Amniotic epithelial cell (primary cell): ENCODE measurements around the gene MTG1.
A peak's percentile ranks its signal among the peaks of the same experiment; 100 is the strongest.

Source experiments
- DNase-seq: peaks from one replicate; pipeline ENCODE4 v3.0.0-alpha.2; 2010; ENCODE audit warnings: low read depth

MTG1 gene, protein sequence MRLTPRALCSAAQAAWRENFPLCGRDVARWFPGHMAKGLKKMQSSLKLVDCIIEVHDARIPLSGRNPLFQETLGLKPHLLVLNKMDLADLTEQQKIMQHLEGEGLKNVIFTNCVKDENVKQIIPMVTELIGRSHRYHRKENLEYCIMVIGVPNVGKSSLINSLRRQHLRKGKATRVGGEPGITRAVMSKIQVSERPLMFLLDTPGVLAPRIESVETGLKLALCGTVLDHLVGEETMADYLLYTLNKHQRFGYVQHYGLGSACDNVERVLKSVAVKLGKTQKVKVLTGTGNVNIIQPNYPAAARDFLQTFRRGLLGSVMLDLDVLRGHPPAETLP

DNA sequence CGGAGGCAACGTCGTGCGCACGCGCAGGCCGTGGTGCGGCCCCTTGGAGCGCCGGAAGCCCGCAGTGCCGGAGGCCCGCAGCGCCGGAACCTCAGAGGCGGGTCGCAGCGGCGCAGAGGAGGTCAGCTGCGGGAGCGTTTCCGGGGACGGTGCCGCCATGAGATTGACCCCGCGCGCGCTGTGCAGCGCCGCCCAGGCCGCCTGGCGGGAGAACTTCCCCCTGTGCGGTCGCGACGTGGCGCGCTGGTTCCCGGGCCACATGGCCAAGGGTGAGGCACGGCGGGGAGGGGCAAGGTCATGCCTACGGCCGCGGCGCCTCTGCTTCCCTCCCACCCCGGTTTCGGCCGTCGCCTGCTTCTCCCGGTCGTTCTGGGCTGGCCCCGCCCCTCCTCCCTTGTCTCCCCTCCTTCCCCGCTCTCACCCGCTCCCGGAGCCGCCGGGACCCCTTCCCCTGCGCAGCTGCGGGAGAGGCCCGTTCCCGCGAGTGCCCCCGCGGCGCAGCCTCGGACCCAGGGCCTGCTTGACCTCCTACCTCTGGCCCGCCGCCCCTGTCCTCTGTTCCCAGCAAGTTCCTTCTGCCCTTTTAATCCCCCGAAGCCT lies at the start of gene MTG1:
Gene MTG1, plus strand, starts transcription at position 94 of the 600 bp plus-strand sequence. Its CDS starts 64 bp downstream, at position 158.
- DNase-seq: peak; percentile 85

DNA sequence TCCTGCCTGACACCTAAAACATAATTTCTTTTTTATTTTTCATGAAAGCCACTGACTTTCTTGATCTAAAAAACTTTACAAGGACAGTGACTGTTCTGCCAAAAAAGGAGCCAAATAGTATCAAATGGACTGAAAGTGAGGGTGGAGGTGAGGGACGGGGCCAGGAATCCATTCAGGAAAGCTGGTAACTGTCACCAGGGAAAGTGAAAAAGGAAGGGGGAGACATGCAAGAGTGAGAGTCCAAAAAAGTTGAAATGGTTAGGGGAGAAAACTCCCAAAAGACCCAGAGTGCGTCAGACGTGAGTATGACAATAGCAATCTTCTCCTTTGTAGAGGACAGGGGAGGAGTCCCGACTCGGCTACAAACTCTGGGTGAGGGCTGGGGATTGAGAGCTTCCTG lies 49.7 kb upstream of the MTG1 start:
- no peak for DNase-seq

DNA sequence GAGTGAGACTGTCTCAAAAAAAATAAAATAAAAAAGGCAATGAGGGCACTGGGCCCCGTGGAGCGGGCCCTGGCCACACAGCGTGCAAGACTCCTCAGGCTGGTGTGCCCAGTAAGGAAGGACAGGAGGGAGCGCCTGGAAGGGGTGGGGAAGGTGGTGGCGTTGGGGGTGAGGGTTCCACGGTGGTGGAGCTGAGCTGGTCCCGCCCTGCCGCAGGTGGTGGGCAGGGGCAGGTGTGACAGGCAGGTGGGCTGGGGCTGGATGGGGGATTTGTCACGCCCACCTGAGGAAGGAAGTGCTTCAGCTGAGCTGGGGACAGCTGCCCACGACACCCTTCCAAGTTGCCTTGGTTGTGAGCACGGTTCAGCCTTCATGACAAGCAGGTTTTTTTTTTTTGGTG lies 47.5 kb upstream of the MTG1 start:
- DNase-seq: no peak

DNA sequence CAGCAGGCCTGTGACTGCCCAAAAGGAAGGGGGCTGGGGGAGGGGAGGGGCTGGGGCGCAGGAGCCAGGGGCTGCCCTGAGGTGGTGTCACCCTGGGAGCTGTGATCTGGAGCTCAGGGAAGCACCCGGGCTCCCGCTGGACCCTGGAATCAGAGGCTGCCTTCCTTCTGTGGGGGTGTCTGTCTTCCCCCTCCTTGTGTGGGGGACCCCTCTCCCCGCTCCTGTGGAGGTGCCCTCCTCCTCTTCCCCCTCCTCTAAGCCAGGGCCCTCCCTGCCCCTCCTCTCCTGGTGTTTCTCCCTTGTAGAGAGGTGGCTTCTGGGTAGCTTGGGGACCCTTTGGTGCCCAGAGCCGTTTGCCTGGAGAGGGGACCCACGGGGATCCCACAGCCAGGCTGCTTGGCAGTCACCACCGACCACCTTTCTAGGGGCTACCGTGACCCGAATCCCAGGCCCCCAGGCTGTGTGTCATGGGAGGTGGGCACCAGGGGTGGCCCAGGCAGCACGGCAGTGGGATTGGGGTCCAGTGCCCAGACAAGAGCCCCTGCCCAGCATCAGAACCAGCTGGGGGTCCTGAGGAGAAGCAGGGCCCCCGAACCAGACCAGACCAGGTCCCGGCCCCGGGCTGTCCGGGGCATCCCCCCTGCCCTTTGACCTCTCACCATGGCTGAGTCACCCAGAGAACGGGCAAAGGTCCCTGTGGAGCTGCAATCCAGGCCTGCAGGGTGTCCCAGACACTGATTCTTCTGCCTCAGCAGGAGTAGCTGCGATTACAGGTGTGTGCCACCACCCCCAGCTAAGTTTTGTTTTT lies 46.0 kb upstream of the MTG1 start:
- no peak for DNase-seq

DNA sequence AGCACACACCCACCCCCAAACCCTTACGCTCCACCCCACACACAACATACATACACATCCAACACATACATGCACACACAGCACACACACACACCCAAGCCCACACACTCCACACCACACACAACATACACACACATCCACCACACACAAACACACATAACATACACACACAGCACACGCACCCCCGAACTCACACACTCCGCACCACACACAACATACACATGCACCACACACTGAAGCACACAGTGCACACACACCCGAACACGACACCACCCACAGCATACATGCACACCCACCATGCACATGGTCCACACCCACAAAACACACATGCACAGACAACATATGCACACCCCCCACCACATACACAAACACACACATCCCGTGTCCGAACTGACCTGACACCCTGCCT lies 44.8 kb upstream of the MTG1 start:
- DNase-seq: no peak

DNA sequence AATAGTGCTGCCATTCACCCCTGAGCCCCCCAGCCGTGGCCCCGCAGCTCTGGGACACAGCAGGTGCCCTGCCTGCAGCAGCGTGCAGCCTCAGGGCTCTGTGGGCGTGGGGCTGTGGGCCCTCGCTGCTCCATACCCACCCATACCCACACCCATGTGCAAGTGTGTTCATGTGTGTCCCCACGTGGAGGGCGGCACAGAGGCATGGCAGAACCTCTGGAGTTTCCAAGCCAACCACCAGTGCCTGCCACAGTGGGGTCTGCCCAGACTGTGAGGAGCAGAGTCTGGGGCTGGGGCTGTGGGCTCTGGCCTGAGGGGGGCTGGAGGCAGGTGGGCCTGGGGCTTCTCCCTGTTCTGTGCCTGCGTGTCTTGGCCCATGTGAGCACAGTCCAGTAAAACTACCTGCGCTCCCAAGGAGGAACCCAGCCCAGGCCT lies 44.4 kb upstream of the MTG1 start:
- no peak for DNase-seq

DNA sequence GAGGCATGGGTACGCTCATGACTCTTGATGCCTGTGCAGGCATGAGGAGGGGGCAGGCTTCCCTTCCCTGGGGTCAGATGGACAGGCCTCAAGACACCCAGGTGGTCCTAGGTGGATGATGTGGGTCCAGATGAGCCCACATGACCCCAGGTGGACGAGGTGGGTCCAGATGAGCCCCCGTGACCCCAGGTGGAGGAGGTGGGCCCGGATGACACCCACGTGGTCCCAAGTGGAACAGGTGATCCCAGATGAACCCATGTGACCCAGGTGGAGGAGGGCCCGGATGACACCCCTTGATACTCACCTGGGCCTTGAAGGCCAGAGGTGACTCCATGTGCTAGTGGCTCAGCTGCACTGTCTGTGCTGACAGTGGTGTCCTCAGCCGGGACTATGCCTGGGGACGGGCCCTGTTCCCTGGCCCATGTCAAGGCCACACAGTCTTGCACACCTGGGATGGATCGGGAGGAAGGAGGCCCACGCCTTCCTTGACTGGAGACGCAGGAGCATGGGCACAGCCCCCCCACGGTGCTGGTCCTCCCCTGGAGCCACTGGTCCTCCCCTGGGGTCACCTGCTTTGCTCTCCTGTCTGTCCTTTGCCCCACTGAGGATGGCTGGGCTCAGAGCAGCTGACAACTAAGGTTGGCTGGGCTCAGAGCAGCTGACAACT lies 43.5 kb upstream of the MTG1 start:
- no peak for DNase-seq

DNA sequence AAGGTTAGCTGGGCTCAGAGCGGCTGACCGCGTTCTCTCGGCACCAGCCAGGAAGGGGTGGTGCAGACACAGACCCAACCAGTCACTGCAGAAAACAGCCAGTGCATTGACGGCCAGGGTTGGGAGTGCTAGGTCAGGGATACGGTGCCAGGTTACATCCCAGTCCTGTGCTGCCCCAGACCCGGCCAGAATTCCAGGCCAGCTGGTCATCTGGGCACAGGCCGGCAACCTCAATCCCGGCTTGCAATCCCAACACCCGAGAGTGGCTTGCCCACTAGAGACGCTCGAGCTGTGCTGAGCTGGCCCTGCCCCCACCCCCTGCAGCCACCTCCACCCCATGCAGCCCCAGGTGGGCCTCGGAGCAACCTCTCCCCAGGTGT lies 43.0 kb upstream of the MTG1 start:
- DNase-seq: no peak

DNA sequence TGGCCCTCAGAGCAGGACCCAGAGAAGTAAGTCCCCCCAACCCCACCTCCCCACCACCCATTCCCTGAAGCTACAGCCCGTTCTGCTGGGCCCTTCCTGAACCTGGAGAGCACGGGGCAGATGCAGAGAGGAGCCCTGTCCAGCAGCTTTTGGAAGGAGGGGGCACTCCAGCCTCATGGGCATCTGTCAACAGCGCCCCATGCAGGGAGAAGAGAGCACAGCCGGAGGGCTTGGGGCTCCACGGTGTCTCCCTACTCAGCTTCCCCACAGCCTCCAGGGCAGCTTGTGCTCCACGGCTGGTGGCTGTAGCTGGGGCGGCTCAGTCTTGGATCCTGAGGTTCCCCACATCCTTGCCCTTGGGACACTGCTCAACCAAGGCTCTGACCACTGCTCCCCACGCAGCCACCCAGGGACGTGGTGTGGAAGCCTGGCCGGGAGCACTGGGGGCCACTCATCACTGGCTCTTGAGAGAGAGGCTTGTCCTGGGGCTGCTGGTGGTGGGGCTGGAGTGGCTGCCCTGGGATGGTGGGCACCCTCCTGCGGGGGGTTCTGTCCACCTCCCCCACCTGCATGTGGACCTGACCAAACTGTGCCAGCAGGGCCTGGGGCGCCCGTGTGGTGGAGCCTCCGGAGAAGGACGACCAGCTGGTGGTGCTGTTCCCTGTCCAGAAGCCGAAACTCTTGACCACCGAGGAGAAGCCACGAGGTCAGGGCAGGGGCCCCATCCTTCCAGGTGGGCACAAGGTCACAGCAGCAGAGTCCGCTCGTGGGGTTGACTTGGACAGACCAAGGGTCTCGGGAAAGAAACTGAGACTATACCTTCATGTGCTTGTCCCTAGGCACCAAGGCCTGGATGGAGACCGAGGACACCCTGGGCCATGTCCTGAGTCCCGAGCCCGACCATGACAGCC lies 42.3 kb upstream of the MTG1 start:
- no peak for DNase-seq

DNA sequence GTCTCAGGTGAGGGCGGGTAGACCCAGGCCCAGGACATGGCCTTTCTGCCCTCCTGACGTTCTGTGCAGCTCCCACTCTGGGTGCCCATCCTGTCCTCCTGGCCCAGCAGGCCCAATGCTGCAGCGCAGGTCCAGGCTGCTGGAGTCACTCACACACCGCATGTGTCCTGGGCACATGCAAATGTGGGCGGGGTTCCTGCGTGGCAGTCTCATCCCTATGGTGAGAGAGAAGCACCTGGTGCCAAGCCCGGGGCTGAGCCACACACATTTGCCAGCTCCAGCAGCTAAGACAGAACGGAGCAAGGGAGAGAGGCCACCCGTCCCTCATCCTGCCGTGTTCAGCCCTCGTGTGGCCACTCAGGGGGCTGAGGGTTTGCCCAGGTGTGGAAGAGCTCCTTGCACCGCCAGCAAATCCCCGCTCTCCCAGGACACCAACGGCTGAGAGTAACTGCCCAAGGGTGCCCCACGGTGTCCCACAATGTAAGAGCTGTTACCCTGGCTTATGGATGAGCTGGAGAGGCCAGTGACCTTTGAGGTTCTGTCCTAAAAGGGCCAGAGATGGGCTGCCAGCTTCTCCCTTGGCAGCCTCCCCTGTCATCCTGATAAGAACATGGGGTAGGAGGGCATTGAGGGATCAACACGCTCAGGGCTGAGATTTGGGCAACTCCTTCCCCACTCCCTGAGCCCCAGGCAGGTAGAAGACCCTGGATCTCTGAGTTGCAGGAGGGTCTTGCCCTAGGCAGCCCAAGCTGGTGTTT lies 40.6 kb upstream of the MTG1 start:
- DNase-seq: no peak

DNA sequence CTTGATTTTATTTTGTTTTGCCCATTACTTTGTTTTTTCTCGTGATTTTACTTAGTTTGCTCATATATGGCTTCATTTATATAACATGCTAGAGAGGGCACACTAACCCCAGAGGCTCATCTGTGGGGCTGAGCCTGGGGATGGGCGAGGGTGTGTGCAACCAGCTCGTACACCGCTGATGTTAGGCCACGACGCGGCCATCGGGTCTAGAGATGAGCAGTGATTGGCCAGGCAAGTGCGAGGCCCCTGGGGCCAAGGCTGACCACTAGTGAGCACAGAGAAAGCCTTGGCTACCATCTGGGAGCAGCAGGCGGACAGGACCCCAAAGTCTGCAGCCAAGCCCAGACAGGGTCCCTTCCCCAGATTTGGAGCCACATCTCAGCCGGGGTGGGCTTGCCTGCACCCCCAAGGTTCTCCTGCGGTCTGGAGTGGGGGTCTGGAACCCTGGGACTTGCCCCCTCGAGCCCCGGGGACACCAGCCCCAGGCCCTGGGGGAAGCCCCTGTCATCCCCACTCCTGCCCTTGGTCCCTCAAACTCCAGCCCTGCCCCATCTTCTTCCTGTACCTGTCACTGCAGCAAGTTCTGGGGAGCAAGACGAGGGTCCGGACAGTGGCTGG lies 39.9 kb upstream of the MTG1 start:
- DNase-seq: no peak

DNA sequence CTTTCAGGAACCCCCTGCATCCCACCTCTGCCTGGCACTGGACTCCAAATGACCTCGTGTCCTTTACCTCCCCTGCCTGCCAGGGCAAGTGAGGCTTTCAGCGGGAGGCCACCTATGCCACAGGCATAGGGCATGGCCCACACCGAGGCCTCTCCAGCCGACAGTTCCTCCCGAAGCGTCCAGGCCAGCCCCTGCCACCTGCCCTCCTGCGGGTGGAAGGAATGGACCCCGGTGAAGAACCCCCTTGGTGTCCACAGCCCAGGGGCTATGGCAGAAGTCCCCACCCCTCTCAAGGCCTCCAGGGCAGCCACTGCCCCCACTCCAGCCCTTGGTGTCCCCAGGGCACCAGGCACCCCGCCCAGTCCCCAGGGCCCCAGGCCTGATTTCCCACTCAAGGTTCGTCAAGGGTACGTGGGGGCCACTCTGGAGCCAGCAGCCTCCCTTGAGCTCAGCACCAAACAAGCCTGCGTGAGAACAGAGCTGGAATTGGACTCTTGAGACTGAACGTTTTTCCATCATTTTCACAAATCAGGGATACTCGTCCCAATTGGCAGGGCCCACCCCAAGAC lies 39.2 kb upstream of the MTG1 start:
- no peak for DNase-seq

DNA sequence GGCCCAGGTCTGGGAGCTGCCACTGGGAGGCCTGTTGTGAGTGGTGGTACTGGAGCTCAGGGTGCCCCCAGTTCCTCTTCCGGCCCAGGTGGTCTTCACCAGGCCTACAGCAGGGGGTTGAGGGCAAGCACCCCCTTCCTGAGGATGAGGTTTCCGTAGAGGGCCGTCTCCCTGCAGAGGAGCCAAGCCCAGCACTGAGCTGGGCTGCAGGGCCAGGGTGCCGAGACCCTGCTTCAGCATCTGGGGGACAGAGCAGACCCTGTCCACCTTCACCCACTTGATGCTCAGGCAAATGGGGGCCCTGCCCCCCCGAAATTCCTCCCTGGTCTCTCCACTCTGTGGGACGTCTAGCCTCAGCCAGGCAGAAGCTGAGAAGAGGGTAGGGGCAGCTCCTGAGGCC lies 38.7 kb upstream of the MTG1 start:
- DNase-seq: no peak

DNA sequence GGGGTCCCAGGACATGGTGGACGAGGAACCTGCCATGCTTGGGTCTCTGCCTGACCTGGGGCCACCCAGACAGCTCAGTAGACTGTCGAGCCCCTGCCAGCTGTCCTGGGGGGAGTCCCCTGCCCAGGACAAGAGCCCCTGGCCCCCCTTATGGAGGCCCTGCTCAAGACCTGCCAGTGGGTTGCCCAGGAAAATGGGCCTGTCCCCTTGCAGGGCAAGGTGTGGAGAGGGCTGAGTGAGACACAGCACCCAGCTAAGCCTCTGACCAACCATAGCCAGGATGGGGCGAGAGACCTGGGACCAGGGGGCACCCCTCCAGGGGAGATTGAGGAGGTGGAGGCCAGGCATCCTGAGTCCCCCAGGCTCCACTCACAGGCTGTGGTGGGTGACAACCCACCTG lies 38.0 kb upstream of the MTG1 start:
- no peak for DNase-seq

DNA sequence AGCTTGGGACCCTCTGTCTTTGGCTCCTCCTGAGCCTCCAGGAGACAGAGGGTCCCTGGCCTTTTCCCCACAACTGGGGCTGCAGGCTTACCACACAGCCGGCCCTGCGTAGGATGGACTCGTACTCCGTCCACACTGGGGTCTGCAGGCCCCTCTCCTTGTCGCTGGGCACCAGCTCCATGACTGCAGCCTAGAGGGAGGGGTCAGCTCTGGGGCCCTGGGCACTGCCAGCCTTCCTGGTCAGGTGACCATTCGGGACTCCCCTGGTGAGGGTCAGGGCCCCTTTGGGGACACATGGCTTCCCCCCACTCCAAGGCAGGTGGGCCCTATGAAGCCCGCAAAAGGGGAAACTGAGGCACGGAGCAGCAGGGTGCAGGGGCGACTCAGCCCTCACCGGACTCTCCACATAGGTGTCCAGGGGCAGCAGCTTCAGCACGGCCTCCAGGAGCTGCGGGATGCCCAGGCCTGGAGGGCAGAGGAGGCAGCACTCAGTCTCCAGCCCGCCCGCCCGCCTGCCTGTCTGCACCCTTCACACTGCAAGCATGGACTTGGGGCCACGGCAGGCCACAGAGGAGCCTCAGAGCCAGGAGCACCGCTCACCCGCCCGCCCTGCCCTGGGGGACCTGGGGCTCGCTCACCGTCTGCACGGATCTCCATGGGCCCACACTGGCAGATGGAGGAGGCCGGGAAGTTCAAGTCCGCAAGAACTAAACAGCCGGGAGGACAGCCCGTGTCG lies 37.2 kb upstream of the MTG1 start:
- DNase-seq: no peak

DNA sequence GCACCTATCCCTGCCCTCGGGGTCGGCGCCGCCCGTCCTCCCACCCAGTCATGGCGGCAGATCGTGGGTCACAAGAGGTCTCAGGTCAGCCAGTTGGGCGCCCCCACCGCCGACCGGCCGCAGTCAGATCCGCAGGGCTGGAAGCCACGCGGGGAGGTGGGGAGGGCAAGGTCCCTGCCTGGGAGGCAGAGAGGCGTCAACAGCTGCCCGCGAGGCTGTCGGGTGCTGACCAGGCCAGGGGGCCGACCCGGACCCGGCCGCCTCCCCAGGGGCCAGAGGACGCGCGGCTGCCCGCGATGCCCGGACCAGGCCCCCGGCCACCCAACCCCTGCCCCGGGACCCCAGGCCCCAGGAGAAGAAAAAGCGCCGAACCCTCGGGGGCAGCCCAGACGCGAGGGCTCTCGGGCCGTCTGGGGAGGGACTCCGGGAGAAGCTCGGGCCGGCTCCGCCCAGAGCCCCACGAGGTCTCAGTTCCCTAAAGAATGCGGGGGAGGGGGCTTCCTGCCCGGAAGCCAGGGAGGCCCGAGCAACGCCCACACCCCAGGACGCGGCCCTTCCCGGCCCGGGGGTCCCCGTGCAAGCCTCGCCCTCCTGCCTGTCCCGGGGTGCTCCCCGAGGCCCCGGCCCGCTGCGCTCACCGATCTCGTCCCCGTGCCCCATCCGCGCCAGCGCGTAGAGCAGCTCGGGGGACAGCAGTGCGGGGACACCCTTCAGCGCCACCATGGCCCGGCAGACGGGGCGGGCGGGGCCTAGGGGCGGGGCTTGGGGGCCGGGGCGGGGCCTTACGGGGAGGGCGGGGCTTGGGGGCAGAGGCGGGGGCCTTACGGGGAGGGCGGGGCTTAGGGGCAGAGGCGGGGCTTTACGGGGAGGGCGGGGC lies 36.4 kb upstream of the MTG1 start, which contains the start of gene FUOM:
Gene FUOM, minus strand, starts transcription at position 735 of the 877 bp plus-strand sequence. Its CDS starts 12 bp downstream, at position 723.
- no peak for DNase-seq

DNA sequence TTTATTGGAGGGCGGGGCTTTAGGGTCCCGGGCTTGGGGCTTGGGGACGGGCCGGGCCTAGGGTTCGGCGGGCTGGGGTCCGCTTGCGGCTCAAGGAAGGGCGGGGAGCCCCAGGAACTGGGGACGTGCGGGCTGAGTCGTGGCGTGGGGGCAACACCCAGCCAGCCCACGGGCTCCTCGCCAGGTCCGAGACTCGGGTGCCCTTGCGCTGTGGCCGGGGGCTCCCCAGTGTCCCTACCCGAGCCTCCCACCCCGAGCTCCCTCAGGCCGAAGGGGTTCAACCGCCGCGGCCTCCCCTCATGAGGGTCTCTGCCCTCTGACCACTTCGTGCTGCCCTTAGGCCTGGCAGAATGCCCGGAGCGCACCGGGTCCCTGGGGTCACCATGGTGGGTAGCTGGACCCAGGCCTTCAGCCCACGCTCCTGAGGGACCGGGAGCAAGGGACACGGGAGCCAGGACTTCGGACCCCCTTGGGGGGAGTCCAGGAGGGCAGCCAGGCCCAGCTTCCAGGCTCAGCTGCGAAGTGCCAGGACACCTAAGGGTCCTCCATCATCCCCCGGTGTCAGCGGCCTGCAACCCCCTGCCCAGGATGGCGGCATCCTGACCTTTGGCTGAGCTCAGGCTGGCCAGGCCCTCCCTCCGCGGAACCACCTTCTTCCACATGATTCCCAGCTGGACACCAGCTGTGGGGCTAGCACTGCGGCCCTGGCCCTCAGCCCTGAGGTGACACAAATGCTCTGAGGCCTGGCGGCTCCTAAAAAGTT lies 35.6 kb upstream of the MTG1 start:
- DNase-seq: no peak
